ENCODE measurements around the gene N4BP3. TPM values are rescaled to one million over a fixed set of nuclear protein-coding genes. Genes with fewer than 3 reads are reported as not detected.
"Not testable (repeated sequence)": the region's sequence is repeated elsewhere in the genome, so short reads cannot be mapped to it uniquely, and the experiment has no call there.

N4BP3 gene
- total and polyA plus RNA-seq, 5 experiments from 2014 or later = 1.6 to 7.2 (median 5.5) TPM

DNA sequence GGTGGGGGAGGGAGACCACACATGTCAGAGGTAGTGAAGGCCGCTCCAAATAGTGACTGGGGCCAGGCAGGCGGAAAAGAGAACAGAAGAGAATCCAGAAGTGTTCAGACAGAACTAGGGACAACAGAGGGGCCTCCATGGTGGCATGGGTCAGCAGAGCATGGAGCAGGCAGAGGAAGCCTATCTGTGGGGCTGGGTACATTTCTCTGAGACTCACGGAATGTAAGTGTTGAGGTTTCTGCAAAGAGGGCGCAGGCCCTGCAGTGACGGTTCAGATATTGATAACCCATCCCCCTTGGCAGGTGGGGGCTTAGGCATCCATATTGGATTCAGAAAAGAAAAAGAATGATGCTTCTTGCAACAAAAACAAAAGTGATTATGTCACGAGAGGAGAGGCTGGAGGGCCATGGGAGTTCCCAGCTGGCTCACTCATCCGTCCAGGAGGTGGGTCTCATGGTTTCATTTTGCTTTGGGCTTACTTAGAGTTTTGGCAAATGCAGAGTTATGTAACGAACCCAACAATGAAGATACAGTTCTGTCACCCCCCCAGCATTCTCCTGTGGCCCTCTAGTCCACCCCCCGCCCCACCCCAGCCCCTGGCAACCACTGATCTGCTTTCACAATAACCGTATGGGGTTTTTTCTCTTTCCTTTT is 12.0 kb downstream of the N4BP3 start:
- ATAC-seq = no peak
- POLR2A ChIA-PET = interaction anchor here (1.6 kb wide), 1 partner anchor 11 kb away, joined by 7 read pairs; the partner anchor contains the start of gene N4BP3

GRCh38 chr5:178126556-178126955 is 13.2 kb downstream of the N4BP3 start:
- Mint-ChIP-seq H3K4me3 (no peak overlapping the region), H3K27me3 (no peaks in the 10 kb centered on the region), H3K36me3 (peaks cover 0 to 16% (median 0%) of the 10 kb centered on the region in 3 donors), H3K4me1 (peaks cover 14 to 62% (median 43%) of the 10 kb centered on the region in 4 donors), H3K9me3 (no peaks in the 10 kb centered on the region), H3K27ac (peak overlapping the region in 5 of 10 donors; percentile 16 to 89 (median 60))
- ATAC-seq = no peak
- POLR2A ChIA-PET = interaction anchor here (0.5 kb wide), 1 partner anchor 8 kb away, joined by 3 read pairs; no protein-coding TSS in a partner anchor
- no peak for DNase-seq

More for the DNA sequence above, 12.0 kb downstream of the N4BP3 start:
- Mint-ChIP-seq H3K4me1 (peaks cover 17 to 67% (median 48%) of the 10 kb centered on the region in 4 donors), H3K27me3 (no peaks in the 10 kb centered on the region), H3K36me3 (peaks cover 0 to 25% (median 0%) of the 10 kb centered on the region in 3 donors), H3K9me3 (no peaks in the 10 kb centered on the region), H3K4me3 (no peak overlapping the region), H3K27ac (peak overlapping the region in 3 of 10 donors; percentile 36 to 90 (median 66))
- DNase-seq = no peak

DNA sequence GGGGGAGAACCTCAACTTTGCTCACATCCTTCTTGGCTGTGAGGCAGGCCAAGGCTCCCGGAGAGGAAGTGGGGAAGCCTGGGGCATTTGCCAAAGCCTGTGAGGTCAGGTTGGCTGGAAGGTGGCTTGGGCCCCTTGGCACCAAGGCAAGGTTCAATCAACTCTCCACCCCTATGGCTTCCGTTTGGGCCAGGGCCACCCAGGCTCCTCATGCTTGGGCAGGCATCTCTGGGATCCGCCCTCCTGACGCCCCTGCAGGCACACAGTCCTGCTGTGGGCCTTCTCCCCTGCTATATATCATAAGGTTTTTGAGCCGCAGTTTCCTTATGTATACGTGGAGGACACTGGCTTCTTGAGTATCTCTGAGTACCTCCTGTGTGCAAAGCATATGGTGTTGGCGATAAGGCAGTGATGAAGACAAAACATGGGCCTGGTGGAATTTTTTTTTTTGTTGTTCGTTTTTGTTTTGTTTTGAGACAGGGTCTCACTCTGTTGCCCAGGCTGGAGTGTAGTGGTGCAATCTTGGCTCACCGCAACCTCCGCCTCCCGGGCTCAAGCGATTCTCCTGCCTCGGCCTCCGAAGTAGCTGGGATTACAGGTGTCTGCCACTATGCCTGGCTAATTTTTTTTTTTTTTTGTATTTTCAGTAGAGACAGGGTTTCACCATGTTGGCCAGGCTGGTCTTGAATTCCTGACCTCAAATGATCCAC is 14.1 kb downstream of the N4BP3 start:
- Mint-ChIP-seq H3K36me3 (peaks cover 0 to 15% (median 0%) of the 10 kb centered on the region in 3 donors), H3K27ac (peak overlapping the region in 7 of 10 donors; percentile 6 to 84 (median 51)), H3K4me3 (peak overlapping the region in 1 of 10 donors; percentile 30), H3K4me1 (peaks cover 15 to 61% (median 45%) of the 10 kb centered on the region in 4 donors)
- ATAC-seq, POLR2A ChIA-PET, DNase-seq, H3K27me3 Mint-ChIP-seq, H3K9me3 Mint-ChIP-seq: not testable (repeated sequence)

- no peak for ATAC-seq
Observed at GRCh38 chr5:178129296-178129695, 16.0 kb downstream of the N4BP3 start.

DNA sequence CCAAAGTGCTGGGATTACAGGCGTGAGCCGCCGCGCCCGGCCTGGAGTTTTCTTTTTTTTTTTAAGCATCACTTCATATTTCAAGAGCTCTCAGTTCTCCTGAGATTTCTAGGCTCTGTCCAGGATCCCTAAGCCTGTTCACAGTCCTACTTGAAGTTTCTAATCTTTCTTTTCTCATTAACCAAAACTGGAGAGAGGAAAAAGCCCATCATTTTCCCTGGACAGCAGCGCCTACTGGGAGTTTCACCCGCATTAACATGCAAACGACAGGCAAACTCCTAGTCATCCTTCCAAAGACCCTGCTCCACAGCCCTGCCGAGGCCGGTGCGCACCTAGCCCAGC is 16.9 kb downstream of the N4BP3 start:
- H3K27ac Mint-ChIP-seq = peak overlapping the region in 7 of 10 donors; percentile 13 to 69 (median 48)
- H3K27me3 Mint-ChIP-seq, ATAC-seq, H3K9me3 Mint-ChIP-seq, DNase-seq: not testable (repeated sequence)
- POLR2A ChIA-PET = interaction anchor here (2.1 to 4.2 kb wide), 2 partner anchors 10 to 15 kb away, joined by 10 to 37 read pairs; partner anchors contain the start of gene N4BP3
- H3K4me1 Mint-ChIP-seq = peaks cover 14 to 54% (median 40%) of the 10 kb centered on the region in 4 donors
- H3K36me3 Mint-ChIP-seq = peaks cover 0 to 19% (median 0%) of the 10 kb centered on the region in 3 donors
- peak overlapping the region; percentile 56 to 79 (median 72) for H3K4me3 Mint-ChIP-seq

More at GRCh38 chr5:178129296-178129695, 16.0 kb downstream of the N4BP3 start:
- peak overlapping the region in 3 of 10 donors; percentile 5 to 62 (median 32) for H3K27ac Mint-ChIP-seq
- H3K4me3 Mint-ChIP-seq = peak overlapping the region in 6 of 10 donors; percentile 10 to 39 (median 35)
- DNase-seq = no peak
- H3K36me3 Mint-ChIP-seq = peaks cover 0 to 16% (median 0%) of the 10 kb centered on the region in 3 donors
- H3K9me3 Mint-ChIP-seq = no peaks in the 10 kb centered on the region
- no peaks in the 10 kb centered on the region for H3K27me3 Mint-ChIP-seq
- H3K4me1 Mint-ChIP-seq = peaks cover 19 to 58% (median 43%) of the 10 kb centered on the region in 4 donors
- POLR2A ChIA-PET = interaction anchor here (0.8 to 4.2 kb wide), 3 partner anchors 9 to 17 kb away, joined by 3 to 37 read pairs (median 10); partner anchors contain the start of gene N4BP3

DNA sequence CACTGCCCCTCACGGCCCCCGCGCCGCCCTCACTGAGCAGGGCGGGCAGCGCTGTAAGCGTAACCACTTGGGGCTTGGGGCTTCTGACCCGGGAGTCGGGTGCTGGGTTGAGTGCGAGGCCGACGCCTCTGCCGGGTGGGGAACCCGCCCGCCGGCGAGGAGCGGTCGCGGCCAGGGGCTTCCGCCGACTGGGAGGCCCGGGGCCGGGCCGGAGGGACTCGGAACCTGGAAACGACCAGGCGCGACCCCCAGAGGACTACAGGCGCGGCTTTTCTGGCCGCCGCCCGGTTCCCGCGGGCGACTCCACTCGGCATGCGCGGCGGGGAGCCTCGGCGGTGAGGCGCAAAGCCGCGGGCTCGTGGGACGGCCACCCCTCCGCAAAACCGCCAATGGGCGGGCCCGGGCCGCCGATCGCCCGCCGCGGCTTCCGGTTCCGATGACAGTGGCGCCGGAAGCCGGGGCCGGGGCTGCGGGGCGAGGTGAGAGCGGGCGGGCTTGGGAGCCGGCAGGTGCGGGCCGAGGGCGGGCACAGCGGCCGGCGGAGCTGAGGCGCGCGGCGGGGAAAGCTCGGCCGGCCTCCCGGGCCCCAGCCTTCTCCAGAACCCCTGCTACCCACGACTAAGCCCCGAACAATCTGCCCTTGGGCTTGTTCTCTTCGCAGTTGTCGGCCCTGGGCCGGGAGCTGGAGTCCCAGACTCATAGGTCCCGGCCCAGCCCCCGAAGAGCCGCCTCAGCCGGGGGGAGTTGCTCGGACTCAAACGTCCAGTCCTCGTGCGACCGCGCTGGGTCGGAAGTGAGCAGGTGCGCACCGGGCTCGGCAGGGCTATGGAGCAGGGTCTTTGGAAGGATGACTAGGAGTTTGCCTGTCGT is 17.5 kb downstream of the N4BP3 start, which contains the start of gene RMND5B:
Gene RMND5B, plus strand, starts transcription at position 439 of the 870 bp plus-strand sequence. CDS start 7,106 bp downstream, outside the sequence.
- Mint-ChIP-seq H3K4me1 (peaks cover 19 to 58% (median 39%) of the 10 kb centered on the region in 4 donors), H3K9me3 (no peaks in the 10 kb centered on the region), H3K27me3 (no peaks in the 10 kb centered on the region), H3K4me3 (peak within 1 kb of the TSS; percentile 63 to 93 (median 86)), H3K36me3 (peaks cover 0 to 25% (median 0%) of the 10 kb centered on the region in 3 donors), H3K27ac (peak within 1 kb of the TSS; percentile 79 to 95 (median 87))
- ATAC-seq (peak; percentile 86 to 91), DNase-seq (peak; percentile 62 to 85 (median 74))
- POLR2A ChIA-PET = interaction anchor here (0.7 to 4.2 kb wide), 6 partner anchors 8 to 74 kb away, joined by 3 to 37 read pairs (median 6); partner anchors contain the start of genes HNRNPAB, N4BP3 and NHP2

GRCh38 chr5:178131446-178131996 is 18.2 kb downstream of the N4BP3 start:
- DNase-seq = no peak
- peak overlapping the region; percentile 79 to 95 (median 87) for H3K27ac Mint-ChIP-seq
- peak overlapping the region; percentile 63 to 93 (median 86) for H3K4me3 Mint-ChIP-seq
- ATAC-seq = no peak
- POLR2A ChIA-PET = interaction anchor here (0.7 to 4.2 kb wide), 7 partner anchors 9 to 73 kb away, joined by 3 to 37 read pairs (median 7); partner anchors contain the start of genes HNRNPAB, N4BP3 and NHP2
- H3K9me3 Mint-ChIP-seq = no peaks in the 10 kb centered on the region
- no peaks in the 10 kb centered on the region for H3K27me3 Mint-ChIP-seq
- peaks cover 20 to 60% (median 41%) of the 10 kb centered on the region in 4 donors for H3K4me1 Mint-ChIP-seq
- H3K36me3 Mint-ChIP-seq = peaks cover 0 to 26% (median 0%) of the 10 kb centered on the region in 3 donors

GRCh38 chr5:178136990-178137389 is 23.7 kb downstream of the N4BP3 start:
- POLR2A ChIA-PET = interaction anchor here (1.0 to 1.5 kb wide), 2 partner anchors 16 to 22 kb away, joined by 3 to 6 read pairs; no protein-coding TSS in a partner anchor
- H3K9me3 Mint-ChIP-seq = no peaks in the 10 kb centered on the region
- H3K4me1 Mint-ChIP-seq = peaks cover 14 to 46% (median 28%) of the 10 kb centered on the region in 4 donors
- H3K36me3 Mint-ChIP-seq = peaks cover 0 to 59% (median 0%) of the 10 kb centered on the region in 3 donors
- no peaks in the 10 kb centered on the region for H3K27me3 Mint-ChIP-seq
- no peak for ATAC-seq
- no peak for DNase-seq
- peak overlapping the region in 6 of 10 donors; percentile 28 to 79 (median 48) for H3K27ac Mint-ChIP-seq
- no peak overlapping the region for H3K4me3 Mint-ChIP-seq

- POLR2A ChIA-PET = interaction anchor here (0.6 to 1.5 kb wide), 2 partner anchors 17 to 23 kb away, joined by 5 to 6 read pairs; no protein-coding TSS in a partner anchor
- Mint-ChIP-seq H3K9me3 (no peaks in the 10 kb centered on the region), H3K27ac (no peak overlapping the region), H3K27me3 (no peaks in the 10 kb centered on the region), H3K36me3 (peaks cover 0 to 68% (median 0%) of the 10 kb centered on the region in 3 donors), H3K4me1 (peaks cover 10 to 39% (median 26%) of the 10 kb centered on the region in 4 donors), H3K4me3 (no peak overlapping the region)
- DNase-seq (no peak), ATAC-seq (no peak)
Observed at GRCh38 chr5:178137991-178138390, 24.7 kb downstream of the N4BP3 start.

DNA sequence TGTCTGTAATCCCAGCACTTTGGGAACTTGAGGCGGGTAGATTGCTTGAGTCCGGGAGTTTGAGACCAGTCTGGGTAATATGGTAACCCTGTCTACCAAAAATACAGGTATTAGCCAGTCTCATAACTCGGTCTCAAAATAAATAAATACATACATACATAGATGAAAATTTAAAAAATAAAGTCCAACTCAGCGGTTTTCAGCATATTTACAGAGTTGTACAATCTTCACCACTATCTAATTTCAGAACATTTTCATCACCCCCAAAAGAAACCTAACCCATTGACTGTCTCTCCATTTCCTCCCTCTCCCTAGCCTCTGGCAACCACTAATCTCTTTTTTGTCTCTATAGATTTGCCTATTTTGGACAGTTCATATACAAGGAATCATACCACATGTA is 28.2 kb downstream of the N4BP3 start:
- Mint-ChIP-seq H3K27ac (peak overlapping the region in 1 of 10 donors; percentile 2), H3K9me3 (no peaks in the 10 kb centered on the region), H3K36me3 (peaks cover 0 to 70% (median 2%) of the 10 kb centered on the region in 3 donors), H3K4me1 (peaks cover 3 to 17% (median 7%) of the 10 kb centered on the region in 4 donors), H3K4me3 (no peak overlapping the region), H3K27me3 (no peaks in the 10 kb centered on the region)
- DNase-seq (no peak), ATAC-seq (no peak)
- POLR2A ChIA-PET = interaction anchor here (1.0 to 1.2 kb wide), 2 partner anchors 12 to 21 kb away, joined by 3 to 7 read pairs; partner anchors contain the start of gene NHP2

GRCh38 chr5:178142642-178143041 is 29.3 kb downstream of the N4BP3 start:
- Mint-ChIP-seq H3K36me3 (peaks cover 0 to 74% (median 2%) of the 10 kb centered on the region in 3 donors), H3K27ac (peak overlapping the region in 2 of 10 donors; percentile 11 to 31), H3K4me3 (no peak overlapping the region), H3K9me3 (no peaks in the 10 kb centered on the region), H3K27me3 (no peaks in the 10 kb centered on the region), H3K4me1 (peaks cover 0 to 12% (median 0%) of the 10 kb centered on the region in 4 donors)
- DNase-seq (no peak), ATAC-seq (no peak)
- POLR2A ChIA-PET = interaction anchor here (1.0 to 1.6 kb wide), 2 partner anchors 12 to 67 kb away, joined by 3 read pairs; no protein-coding TSS in a partner anchor

Measured in naive thymus-derived CD8-positive, alpha-beta T cell (primary cell).